ENCODE measurements around the gene GSPT1. TPM values are rescaled to one million over a fixed set of nuclear protein-coding genes. Genes with fewer than 3 reads are reported as not detected.
"Not testable (repeated sequence)": the region's sequence is repeated elsewhere in the genome, so short reads cannot be mapped to it uniquely, and the experiment has no call there.

The GSPT1 gene
- 47.3 and 55.6 TPM in 2 replicates for total RNA-seq (2014; rRNA removed; shearing (Covaris generic))
- polyA plus RNA-seq (2015; cell fraction: cytosol; rRNA removed) = 79.0 and 109 TPM in 2 replicates
- polyA plus RNA-seq (2015; cell fraction: nucleus; rRNA removed) = 42.0 and 87.9 TPM in 2 replicates

DNA sequence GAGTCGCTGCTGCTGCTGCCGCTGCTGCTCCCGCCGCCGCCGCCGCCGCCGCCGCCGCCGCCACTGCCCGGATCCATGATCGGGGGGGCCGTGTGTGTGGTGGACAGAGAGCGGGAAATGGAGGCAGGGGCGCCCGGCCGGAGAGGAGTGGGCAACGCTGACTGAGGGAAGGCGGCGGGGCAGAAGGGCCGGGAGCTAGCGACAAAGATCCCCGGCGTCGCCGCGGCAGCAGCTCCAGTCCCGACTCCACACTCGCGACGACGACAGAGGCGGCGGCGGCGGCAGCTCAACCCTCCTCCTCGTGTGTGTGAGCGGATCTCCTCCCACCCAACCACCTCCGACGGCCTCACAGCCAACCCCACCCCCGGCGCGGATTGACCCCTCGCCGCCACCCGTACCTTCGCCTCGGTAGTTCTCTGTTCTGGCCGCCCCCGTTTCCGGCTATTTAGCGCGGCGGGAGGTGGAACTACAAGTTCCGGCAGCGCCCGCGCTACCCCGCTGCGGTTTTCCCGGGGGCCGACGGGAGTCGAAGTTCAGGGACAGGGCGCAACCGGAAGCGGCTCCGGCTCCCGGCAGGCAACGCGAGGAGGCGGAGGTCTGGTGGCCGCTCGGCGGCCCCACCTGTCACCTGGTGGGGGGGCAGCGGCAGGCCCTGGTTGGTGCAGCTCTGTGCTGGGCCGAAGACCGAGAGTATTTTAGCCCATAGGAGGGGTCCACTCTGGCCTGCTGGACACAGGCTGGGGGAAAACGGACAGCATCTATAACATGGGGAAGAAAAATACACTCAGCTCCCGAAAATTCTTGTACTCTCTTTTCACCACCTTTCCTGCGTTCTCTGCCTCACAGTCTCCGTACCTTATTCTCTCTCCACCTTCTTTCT, at the start of gene GSPT1:
GSPT1 (minus strand) TSS at position 313 of the 880 bp plus-strand sequence; CDS start at position 77, 236 bp downstream.
- in situ Hi-C loops (cut with HindIII; ENCODE audit: low pct_unique_long_range_greater_than_20kb, low sequenced_read_pairs) = no loop called here
- DNase-seq (ENCODE audit: low read depth, low spot score) = peak; percentile 96

- no peak for DNase-seq (ENCODE audit: low read depth, low spot score)
- in situ Hi-C loops (cut with HindIII; ENCODE audit: low pct_unique_long_range_greater_than_20kb, low sequenced_read_pairs) = no loop called here
These were observed 49.2 kb upstream of the GSPT1 start, which contains the start of gene TNFRSF17 for GRCh38 chr16:11964761-11965551. Gene TNFRSF17, plus strand, starts transcription at chr16:11965210. Its CDS starts 115 bp downstream, at chr16:11965325.

DNA sequence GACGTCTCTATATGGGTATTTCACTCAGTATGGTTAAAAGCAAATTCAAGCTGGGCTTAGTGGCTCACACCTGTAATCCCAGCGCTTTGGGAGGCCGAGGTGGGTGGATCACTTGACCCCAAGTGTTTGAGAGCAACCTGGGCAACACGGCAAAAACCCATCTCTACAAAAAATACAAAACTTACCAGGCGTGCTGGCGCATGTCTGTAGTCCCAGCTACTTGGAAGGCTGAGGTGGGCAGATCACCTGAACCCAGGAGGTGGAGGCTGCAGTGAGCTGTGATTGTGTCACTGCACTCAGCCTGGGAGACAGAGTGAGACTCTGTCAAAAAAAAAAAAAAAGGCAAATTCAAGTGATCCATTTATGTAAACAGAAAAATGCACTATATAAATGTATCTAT, 48.0 kb upstream of the GSPT1 start:
- in situ Hi-C loops (cut with HindIII; ENCODE audit: low pct_unique_long_range_greater_than_20kb, low sequenced_read_pairs) = no loop called here
- DNase-seq (ENCODE audit: low read depth, low spot score) = no peak

DNA sequence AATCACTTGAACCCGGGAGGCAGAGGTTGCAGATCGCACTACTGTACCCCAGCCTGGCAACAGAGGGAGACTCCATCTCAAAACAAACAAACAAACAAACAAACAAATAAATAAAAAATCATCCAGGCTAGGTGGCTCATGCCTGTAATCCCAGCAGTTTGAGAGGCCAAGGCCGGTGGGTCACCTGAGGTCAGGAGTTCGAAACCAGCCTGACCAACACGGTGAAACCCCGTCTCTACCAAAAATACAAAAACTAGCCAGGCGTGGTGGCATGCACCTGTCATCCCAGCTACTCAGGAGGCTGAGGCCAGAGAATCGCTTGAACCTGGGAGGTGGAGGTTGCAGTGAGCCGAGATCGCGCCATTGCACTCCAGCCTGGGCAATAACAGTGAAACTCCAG, 47.2 kb upstream of the GSPT1 start:
- in situ Hi-C loops (cut with HindIII; ENCODE audit: low pct_unique_long_range_greater_than_20kb, low sequenced_read_pairs); DNase-seq (ENCODE audit: low read depth, low spot score): not testable (repeated sequence)

- in situ Hi-C loops (cut with HindIII; ENCODE audit: low pct_unique_long_range_greater_than_20kb, low sequenced_read_pairs); DNase-seq (ENCODE audit: low read depth, low spot score): not testable (repeated sequence)
These were observed 46.7 kb upstream of the GSPT1 start for GRCh38 chr16:11962457-11962856.

- DNase-seq (ENCODE audit: low read depth, low spot score) = no peak
- in situ Hi-C loops (cut with HindIII; ENCODE audit: low pct_unique_long_range_greater_than_20kb, low sequenced_read_pairs) = no loop called here
These were observed 42.0 kb upstream of the GSPT1 start for GRCh38 chr16:11957591-11958395.

- DNase-seq (ENCODE audit: low read depth, low spot score) = no peak
- in situ Hi-C loops (cut with HindIII; ENCODE audit: low pct_unique_long_range_greater_than_20kb, low sequenced_read_pairs) = no loop called here
These were observed 40.8 kb upstream of the GSPT1 start for GRCh38 chr16:11956558-11956957.

DNA sequence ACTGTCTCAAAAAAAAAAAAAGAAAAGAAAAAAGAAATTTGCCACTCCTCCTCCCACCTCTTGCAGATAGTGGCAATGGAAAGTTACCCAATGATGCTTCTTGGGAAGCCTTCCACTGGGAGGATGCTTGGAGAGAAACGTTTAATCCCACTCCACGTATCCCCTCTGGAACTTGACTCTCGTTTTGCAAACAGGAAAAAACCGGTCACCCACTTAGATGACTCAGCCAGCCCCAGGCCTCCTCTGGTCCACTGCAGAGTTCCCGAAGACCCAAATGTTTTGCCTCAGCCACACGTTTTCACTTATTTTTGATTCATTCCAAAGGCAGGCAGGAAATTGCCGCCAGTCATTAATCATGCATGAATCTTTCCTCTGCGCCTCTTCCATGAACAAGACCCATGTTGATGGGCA, 40.0 kb upstream of the GSPT1 start:
- no peak for DNase-seq (ENCODE audit: low read depth, low spot score)
- in situ Hi-C loops (cut with HindIII; ENCODE audit: low pct_unique_long_range_greater_than_20kb, low sequenced_read_pairs) = no loop called here

GRCh38 chr16:11953576-11953975, 37.8 kb upstream of the GSPT1 start:
- DNase-seq (ENCODE audit: low read depth, low spot score); in situ Hi-C loops (cut with HindIII; ENCODE audit: low pct_unique_long_range_greater_than_20kb, low sequenced_read_pairs): not testable (repeated sequence)

GRCh38 chr16:11950388-11950787, 34.6 kb upstream of the GSPT1 start:
- in situ Hi-C loops (cut with HindIII; ENCODE audit: low pct_unique_long_range_greater_than_20kb, low sequenced_read_pairs) = no loop called here
- no peak for DNase-seq (ENCODE audit: low read depth, low spot score)

DNA sequence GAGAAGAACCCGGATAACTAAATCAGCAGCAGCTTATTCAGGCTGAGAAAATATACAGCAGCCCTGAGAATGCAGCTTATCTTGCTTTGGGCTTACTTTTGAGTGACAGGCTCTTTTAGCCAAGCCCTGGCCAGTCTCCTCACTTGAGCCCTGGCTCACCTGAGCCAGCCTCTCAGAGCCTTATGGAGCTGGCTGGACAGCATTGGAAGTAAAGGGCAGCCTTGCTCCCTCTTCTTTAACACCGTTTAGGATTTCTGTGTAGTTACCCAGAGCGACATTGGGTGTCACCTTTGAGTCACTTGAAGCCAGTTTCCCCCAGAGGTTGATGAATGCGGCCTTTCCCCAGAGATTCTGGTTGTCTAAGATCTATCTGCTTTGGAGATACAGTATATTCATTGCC, 33.8 kb upstream of the GSPT1 start:
- DNase-seq (ENCODE audit: low read depth, low spot score) = peak; percentile 52
- in situ Hi-C loops (cut with HindIII; ENCODE audit: low pct_unique_long_range_greater_than_20kb, low sequenced_read_pairs) = no loop called here

DNA sequence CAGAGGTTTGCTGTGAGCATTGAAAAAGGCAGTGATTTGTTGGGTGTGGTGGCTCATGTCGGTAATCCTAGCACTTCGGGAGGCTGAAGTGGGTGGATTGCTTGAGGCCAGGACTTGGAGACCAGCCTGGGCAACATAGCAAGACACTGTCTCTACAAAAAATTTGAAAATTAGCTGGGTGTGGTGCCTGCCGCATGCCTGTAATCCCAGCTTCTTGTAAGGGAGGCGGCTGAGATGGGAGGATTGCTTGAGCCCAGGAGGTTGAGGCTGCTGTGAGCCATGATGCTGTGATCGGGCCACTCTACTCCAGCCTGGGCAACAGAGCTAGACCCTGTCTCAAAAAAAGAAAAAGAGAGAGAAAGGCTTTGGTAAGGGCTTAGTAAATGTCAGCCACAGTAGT, 33.1 kb upstream of the GSPT1 start:
- DNase-seq (ENCODE audit: low read depth, low spot score) = no peak
- in situ Hi-C loops (cut with HindIII; ENCODE audit: low pct_unique_long_range_greater_than_20kb, low sequenced_read_pairs) = no loop called here

DNA sequence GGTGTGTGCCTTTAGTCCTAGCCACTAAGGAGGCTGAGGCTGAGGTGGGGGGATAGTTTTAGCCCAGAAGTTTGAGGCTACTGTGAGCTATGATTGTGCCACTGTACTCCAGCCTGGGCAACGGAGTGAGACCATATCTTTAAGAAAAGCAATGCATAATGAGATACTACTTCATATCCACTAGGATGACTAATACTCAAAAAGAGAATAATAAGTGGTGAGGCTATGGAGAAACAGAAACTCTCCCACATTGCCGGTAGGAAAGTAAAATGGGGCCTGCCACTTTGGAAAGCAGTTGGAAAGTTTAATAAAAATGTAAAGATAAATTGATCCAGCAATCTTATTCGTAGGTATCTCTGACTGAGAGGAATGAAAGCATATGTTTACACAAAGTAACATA, 30.7 kb upstream of the GSPT1 start:
- no peak for DNase-seq (ENCODE audit: low read depth, low spot score)
- in situ Hi-C loops (cut with HindIII; ENCODE audit: low pct_unique_long_range_greater_than_20kb, low sequenced_read_pairs) = no loop called here

DNA sequence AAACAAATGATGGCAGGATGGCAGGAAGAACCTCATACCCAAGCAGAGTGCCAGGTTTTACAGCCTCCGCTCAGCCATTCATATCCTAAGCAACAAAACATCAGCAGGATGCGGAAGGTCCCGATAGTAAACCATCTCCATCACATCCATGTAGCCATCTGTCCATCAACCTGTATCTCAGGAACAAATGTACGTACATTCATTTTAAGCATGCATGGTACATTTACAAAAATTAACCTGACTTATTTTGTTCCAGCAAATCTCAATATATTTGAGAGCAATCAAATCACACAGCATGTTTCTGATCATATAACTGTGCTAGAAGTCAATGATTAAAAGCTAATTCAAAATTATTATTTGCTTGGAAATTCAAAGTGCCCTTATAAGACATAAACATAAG, 26.2 kb upstream of the GSPT1 start, which contains the start of gene NPIPB2:
NPIPB2 (minus strand) TSS at position 101 of the 400 bp plus-strand sequence; CDS start at position 101, 0 bp downstream.
- in situ Hi-C loops (cut with HindIII; ENCODE audit: low pct_unique_long_range_greater_than_20kb, low sequenced_read_pairs) = not testable (repeated sequence)

GRCh38 chr16:11927350-11927749, 11.6 kb upstream of the GSPT1 start:
- in situ Hi-C loops (cut with HindIII; ENCODE audit: low pct_unique_long_range_greater_than_20kb, low sequenced_read_pairs); DNase-seq (ENCODE audit: low read depth, low spot score): not testable (repeated sequence)

More for the DNA sequence above, 26.2 kb upstream of the GSPT1 start, which contains the start of gene NPIPB2:
- not testable (repeated sequence) for DNase-seq (ENCODE audit: low read depth, low spot score)

GRCh38 chr16:11924046-11924445, 8.3 kb upstream of the GSPT1 start:
- in situ Hi-C loops (cut with HindIII; ENCODE audit: low pct_unique_long_range_greater_than_20kb, low sequenced_read_pairs); DNase-seq (ENCODE audit: low read depth, low spot score): not testable (repeated sequence)

Measured in SK-MEL-5 (cell line).